ENCODE measurements around the gene LGALS8. TPM values are rescaled to one million over a fixed set of nuclear protein-coding genes. Genes with fewer than 3 reads are reported as not detected.

The LGALS8 gene
- total RNA-seq, 1 experiment from 2014 or later, result 30.7 TPM

- TF ChIP-seq EZH2phosphoT487 (IDR thresholded peaks at IDR 0.05; ENCODE audit: borderline replicate concordance), result no peak
- TF ChIP-seq POLR2A (IDR thresholded peaks at IDR 0.05; ENCODE audit: borderline replicate concordance, extremely low read depth, insufficient read depth, insufficient read length), result no peak
- TF ChIP-seq TCF7L2 (IDR thresholded peaks at IDR 0.05; ENCODE audit: borderline replicate concordance, extremely low read depth, insufficient read depth, insufficient read length), result no peak
- no peak for TF ChIP-seq REST (IDR thresholded peaks at IDR 0.05; ENCODE audit: low read depth)
- no peak for TF ChIP-seq CBX3 (IDR thresholded peaks at IDR 0.05; ENCODE audit: low read depth)
- no peak for TF ChIP-seq ZNF274 (IDR thresholded peaks at IDR 0.05; ENCODE audit: low read depth, low read length)
- no peak for TF ChIP-seq RAD21 (IDR thresholded peaks at IDR 0.05; ENCODE audit: low read depth)
- no peak for TF ChIP-seq YY1 (IDR thresholded peaks at IDR 0.05; ENCODE audit: extremely low read depth, insufficient replicate concordance, low read depth, low read length)
- TF ChIP-seq POLR2AphosphoS5 (IDR thresholded peaks at IDR 0.05; ENCODE audit: low read depth, low read length), result no peak
- no peak for TF ChIP-seq ATF3 (IDR thresholded peaks at IDR 0.05)
- TF ChIP-seq SIN3A (IDR thresholded peaks at IDR 0.05; ENCODE audit: low read depth), result no peak
- TF ChIP-seq CEBPB (IDR thresholded peaks at IDR 0.05; ENCODE audit: low read depth), result no peak
- no peak for TF ChIP-seq JUND (IDR thresholded peaks at IDR 0.05)
- no peak for TF ChIP-seq EGR1 (IDR thresholded peaks at IDR 0.05; ENCODE audit: low read depth)
- no peak for TF ChIP-seq ZBTB33 (IDR thresholded peaks at IDR 0.05; ENCODE audit: extremely low read depth, insufficient replicate concordance, low read length)
- ChIA-PET RAD21 (ENCODE audit: low non-redundant PET in 1 of 2, low total read pairs in 2 of 2, uncharacterized antibody in 2 of 2, unreplicated experiment in 2 of 2) (no interaction called here), POLR2A (no interaction called here), CTCF (no interaction called here)
- H3K9ac ChIP-seq (ENCODE audit: low read length), result no peak overlapping the region
- H3K9me3 ChIP-seq (ENCODE audit: control insufficient read depth in 1 of 2, insufficient read depth in 1 of 2, low read depth in 1 of 2, low read length in 2 of 2), result no peaks in the 10 kb centered on the region
- no peaks in the 10 kb centered on the region for H3K27me3 ChIP-seq (ENCODE audit: insufficient read depth, low read length)
- no peaks in the 10 kb centered on the region for H3K4me1 ChIP-seq (ENCODE audit: control insufficient read depth in 1 of 2, insufficient read depth in 2 of 2, low read length in 2 of 2)
- peaks cover 40 to 58% of the 10 kb centered on the region in 2 experiments; a peak in 3 of 4 replicates for H3K36me3 ChIP-seq (ENCODE audit: control insufficient read depth in 1 of 2, insufficient read depth in 2 of 2, low read length in 2 of 2)
- intact Hi-C loops (cut with micrococcal nuclease), result no loop called here
- no peak for DNase-seq (ENCODE audit: low read depth, low spot score)
- H4K20me1 ChIP-seq (ENCODE audit: insufficient read depth), result no peaks in the 10 kb centered on the region
- no peak overlapping the region for H3K4me3 ChIP-seq (replicated peaks in 1 of 2; ENCODE audit: low read depth in 1 of 2, low read length in 2 of 2)
- H3K4me2 ChIP-seq (ENCODE audit: low read length), result no peak overlapping the region
- H3K27ac ChIP-seq (ENCODE audit: low read depth, low read length), result no peak overlapping the region
- no peaks in the 10 kb centered on the region for H3K79me2 ChIP-seq (ENCODE audit: insufficient read depth, low read length)
- BruUV-seq (replicated peaks), result no TSS peak
- ATAC-seq, result no peak
- H2AFZ ChIP-seq (ENCODE audit: low read depth, low read length, poor library complexity, severe bottlenecking), result no peak overlapping the region
- H3K9me2 ChIP-seq (ENCODE audit: insufficient read depth), result no peaks in the 10 kb centered on the region
These were observed 35.1 kb downstream of the LGALS8 start for GRCh38 chr1:236558846-236559245.
